Endothelial cell of umbilical vein (primary cell): ENCODE results near the gene MAML2. TPM values are rescaled to one million over a fixed set of nuclear protein-coding genes. Genes with fewer than 3 reads are reported as not detected.

Experiments
- BruUV-seq: library from RNA; stranded (reverse); fragments of 400-500 nt; replicated peaks from 2 replicates; lab custom pipeline; 2021; lab: Mats Ljungman, UMichigan
- CTCF ChIA-PET: fragments of 300-600, 350-600 bp; sonication (Branson Sonifier 250); formaldehyde crosslinking; loops from one replicate; lab custom pipeline; 2021; ENCODE audit warnings: antibody characterized with exemption, inconsistent platforms; lab: Charles Lee
- POLR2A ChIA-PET: fragments of 300-600, 350-600 bp; sonication (Branson Sonifier 250); formaldehyde crosslinking; loops from one replicate; lab custom pipeline; 2021; ENCODE audit warnings: antibody characterized with exemption, inconsistent platforms; lab: Charles Lee
- DNase-seq: peaks from one replicate; pipeline ENCODE4 v3.0.0-alpha.2; 2011; ENCODE audit warnings: low read depth, low spot score
- FAIRE-seq: peaks from 2 replicates; lab custom pipeline; 2011; peaks lifted over from hg19 to GRCh38; lab: Jason Lieb, UNC
- H2AFZ ChIP-seq: 2 replicates; pipeline ENCODE4 v1.6.0; 2012; ENCODE audit warnings: low read depth, low read length, control low read depth, inconsistent platforms
- H3K27ac ChIP-seq: 2 replicates; pipeline ENCODE4 v1.5.1; 2011; ENCODE audit warnings: low read depth, mild to moderate bottlenecking, control low read depth, low read length, moderate library complexity; ENCODE audit not compliant: insufficient read depth
- H3K27me3 ChIP-seq, 2 experiments: 2 replicates each; pipeline versions ENCODE4 v1.6.0 to v1.6.1; 2011; ENCODE audit warnings: low read length in 2 of 2, mixed read lengths in 1 of 2; ENCODE audit not compliant: control insufficient read depth in 2 of 2, insufficient read depth in 2 of 2
- H3K36me3 ChIP-seq, 2 experiments: 2 replicates in 1 of 2; 3 replicates in 1 of 2; pipeline ENCODE4 v1.5.1; 2011; ENCODE audit warnings: low read length in 2 of 2, mild to moderate bottlenecking in 1 of 2, moderate library complexity in 1 of 2; ENCODE audit not compliant: control insufficient read depth in 2 of 2, insufficient read depth in 2 of 2; ENCODE audit errors: extremely low read depth in 1 of 2
- H3K4me1 ChIP-seq: 3 replicates; pipeline ENCODE4 v1.5.1; 2011; ENCODE audit warnings: mild to moderate bottlenecking, low read length; ENCODE audit not compliant: control insufficient read depth, insufficient read depth; ENCODE audit errors: extremely low read depth
- H3K4me2 ChIP-seq: 2 replicates; pipeline ENCODE4 v1.6.1; 2011; ENCODE audit warnings: low read length, control low read depth, mixed read lengths; ENCODE audit not compliant: insufficient read depth
- H3K4me3 ChIP-seq, 3 experiments: fragments of 200-600 bp in 1 of 3; sonication (generic), shearing (Covaris generic) in 1 of 3; replicated peaks in 1 of 3; 2 replicates each; pipeline ENCODE4 v1.5.1; 2011 to 2016; ENCODE audit warnings: control low read depth in 3 of 3, low read length in 3 of 3, mild to moderate bottlenecking in 2 of 3, inconsistent platforms in 1 of 3, low read depth in 1 of 3, moderate library complexity in 1 of 3; ENCODE audit not compliant: insufficient read depth in 1 of 3
- H3K79me2 ChIP-seq: 2 replicates; pipeline ENCODE4 v1.6.0; 2012; ENCODE audit warnings: low read length, inconsistent platforms; ENCODE audit not compliant: control insufficient read depth, insufficient read depth
- H3K9ac ChIP-seq: replicated peaks from 2 replicates; pipeline ENCODE3; 2011; ENCODE audit warnings: low read length, control low read depth; ENCODE audit not compliant: insufficient read depth; ENCODE audit errors: extremely low read depth
- H3K9me1 ChIP-seq: replicated peaks from 3 replicates; pipeline ENCODE4 v1.6.0; 2011; ENCODE audit warnings: mild to moderate bottlenecking, low read length; ENCODE audit not compliant: control insufficient read depth, insufficient read depth; ENCODE audit errors: extremely low read depth
- H3K9me3 ChIP-seq: replicated peaks from 2 replicates; pipeline ENCODE4 v1.5.1; 2012; ENCODE audit warnings: low read length, inconsistent platforms; ENCODE audit not compliant: control insufficient read depth, insufficient read depth
- H4K20me1 ChIP-seq: replicated peaks from 2 replicates; pipeline ENCODE3; 2011; ENCODE audit warnings: mild to moderate bottlenecking, low read length; ENCODE audit not compliant: control insufficient read depth, insufficient read depth; ENCODE audit errors: extremely low read depth
- CTCF ChIP-seq, 2 donors: IDR thresholded peaks; 1 replicate in 1 of 2; 2 replicates in 1 of 2; pipeline ENCODE4 v1.5.1; 2011; ENCODE audit warnings: low read length in 2 of 2, mild to moderate bottlenecking in 2 of 2, moderate library complexity in 2 of 2, control low read depth in 1 of 2, inconsistent platforms in 1 of 2, low read depth in 1 of 2; ENCODE audit not compliant: insufficient read depth in 1 of 2; ENCODE audit errors: extremely low read depth in 1 of 2
- EZH2 ChIP-seq: IDR thresholded peaks from 2 replicates; pipeline ENCODE4 v1.6.1; 2012; ENCODE audit warnings: borderline replicate concordance, low read depth, mild to moderate bottlenecking, moderate library complexity, low read length, inconsistent platforms; ENCODE audit not compliant: severe bottlenecking
- FOS ChIP-seq: IDR thresholded peaks from 2 replicates; pipeline ENCODE4 v1.6.1; 2011; ENCODE audit warnings: mild to moderate bottlenecking, low read length, moderate library complexity, borderline replicate concordance; ENCODE audit not compliant: insufficient read depth
- GATA2 ChIP-seq: IDR thresholded peaks from 2 replicates; pipeline ENCODE4 v1.7.0; 2011; ENCODE audit warnings: low read depth, mild to moderate bottlenecking, moderate library complexity, mixed read lengths, low read length; ENCODE audit not compliant: insufficient read length, insufficient read depth
- JUN ChIP-seq: IDR thresholded peaks from 2 replicates; pipeline ENCODE4 v1.6.1; 2011; ENCODE audit warnings: borderline replicate concordance, low read depth; ENCODE audit not compliant: insufficient read length, insufficient read depth
- MAX ChIP-seq: IDR thresholded peaks from 2 replicates; pipeline ENCODE4 v1.6.1; 2011; ENCODE audit not compliant: insufficient read depth, insufficient read length
- MYC ChIP-seq: IDR thresholded peaks from one replicate; pipeline ENCODE4 v1.6.1; 2011; ENCODE audit warnings: mild to moderate bottlenecking, low read depth, low read length
- POLR2A ChIP-seq: IDR thresholded peaks from 2 replicates; pipeline ENCODE4 v1.6.1; 2012; ENCODE audit warnings: low read depth, mild to moderate bottlenecking, control low read depth, low read length
- POLR2AphosphoS5 ChIP-seq: IDR thresholded peaks from 2 replicates; pipeline ENCODE4 v1.6.1; 2012; ENCODE audit warnings: low read depth, mild to moderate bottlenecking, control low read depth, low read length, moderate library complexity; ENCODE audit not compliant: insufficient read depth
- dilution Hi-C: fragments of 300-500 bp; cut with MboI; formaldehyde crosslinking; loops from one replicate; pipeline ENCODE4 v1.15.0; 2019; ENCODE audit warnings: low sequenced_read_pairs; ENCODE audit not compliant: extremely low pct_ligation_motif_present
- intact Hi-C: fragments of 100-400 bp; cut with micrococcal nuclease; formaldehyde crosslinking; loops from one replicate; pipeline ENCODE4 v1.10.0; 2022
- polyA plus RNA-seq, 4 experiments: library from polyadenylated mRNA; depleted of rRNA in 3 of 4; stranded (reverse) in 3 of 4; unstranded in 1 of 4; fragments of >200 nt; gene quantifications; 2 replicates each; pipeline versions ENCODE4 v1.2.1 to v1.2.3, GENCODE V29; 2011 to 2012; ENCODE audit warnings: missing spikeins in 1 of 4
- total RNA-seq: library from RNA; stranded (reverse); gene quantifications from 2 replicates; pipeline ENCODE4 v1.2.3, GENCODE V29; 2021

The MAML2 gene
- total and polyA plus RNA-seq, 2 donors (not counting 3 experiments of a cell fraction or from before 2014, with no cell fraction given) = 12.4 to 16.8 TPM

DNA sequence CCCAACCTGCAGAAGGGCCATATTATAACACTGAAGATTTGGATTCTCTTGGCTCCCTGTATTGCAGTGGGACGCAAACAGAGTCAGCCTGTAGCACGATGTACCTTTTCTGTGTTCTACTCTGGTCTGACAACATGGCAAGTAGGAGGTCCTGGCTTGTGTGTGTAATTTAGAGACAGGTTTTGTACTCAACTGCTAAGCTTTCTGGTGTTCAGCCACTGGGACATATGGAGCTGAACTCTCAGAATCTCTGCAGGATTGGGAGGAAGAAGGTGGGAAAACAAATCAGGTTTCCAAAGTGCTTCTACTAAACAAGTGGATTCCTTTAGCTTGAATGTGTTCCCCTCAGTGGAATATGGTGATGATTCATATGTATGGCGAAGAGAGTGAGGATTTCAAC is 226.6 kb downstream of the MAML2 start:
- no peak overlapping the region for H3K9ac ChIP-seq
- no TSS peak for BruUV-seq
- intact Hi-C loops = no loop called here
- no peaks in the 10 kb centered on the region for H3K27me3 ChIP-seq
- H3K9me3 ChIP-seq = no peaks in the 10 kb centered on the region
- peaks cover 11% of the 10 kb centered on the region for H3K4me1 ChIP-seq
- DNase-seq (no peak), FAIRE-seq (no peak)
- CTCF ChIA-PET = interaction anchor here (1.6 to 1.9 kb wide), 3 partner anchors 8 to 227 kb away, joined by 5 to 6 read pairs (median 6); partner anchors contain the start of gene MAML2
- H2AFZ ChIP-seq = no peak overlapping the region
- H3K4me2 ChIP-seq = no peak overlapping the region
- TF ChIP-seq CTCF (IDR thresholded peaks at IDR 0.05; ENCODE audit: extremely low read depth in 1 of 2, insufficient read depth in 1 of 2, low read depth in 1 of 2, low read length in 2 of 2) (no peak), JUN (no peak), GATA2 (no peak), MAX (no peak), POLR2AphosphoS5 (no peak), EZH2 (no peak), MYC (no peak), POLR2A (no peak), FOS (no peak)
- no peaks in the 10 kb centered on the region for H3K36me3 ChIP-seq
- H3K79me2 ChIP-seq = no peaks in the 10 kb centered on the region
- H4K20me1 ChIP-seq = no peaks in the 10 kb centered on the region
- no peaks in the 10 kb centered on the region for H3K9me1 ChIP-seq
- H3K4me3 ChIP-seq = no peak overlapping the region
- POLR2A ChIA-PET = no interaction called here
- dilution Hi-C loops = no loop called here
- H3K27ac ChIP-seq = no peak overlapping the region
